ENCODE measurements around the gene NRXN3. TPM values are rescaled to one million over a fixed set of nuclear protein-coding genes. Genes with fewer than 3 reads are reported as not detected.

NRXN3 gene
- total and polyA plus RNA-seq, 2 experiments from 2014 or later: 1.0 to 1.8 TPM

GRCh38 chr14:79096811-79097210 is 926.6 kb downstream of the NRXN3 start:
- no peaks in the 10 kb centered on the region for H3K36me3 Mint-ChIP-seq (ENCODE audit: low read depth)
- H3K4me1 ChIP-seq (ENCODE audit: insufficient read depth): no peaks in the 10 kb centered on the region
- H3K9me3 Mint-ChIP-seq: no peaks in the 10 kb centered on the region
- peaks cover 22% of the 10 kb centered on the region for H3K4me1 Mint-ChIP-seq
- no peak for DNase-seq (ENCODE audit: low spot score)
- no peaks in the 10 kb centered on the region for H3K36me3 ChIP-seq (ENCODE audit: insufficient read depth)
- peaks cover 2% of the 10 kb centered on the region for H3K27me3 Mint-ChIP-seq (ENCODE audit: insufficient read depth, low read depth, poor library complexity)
- no peaks in the 10 kb centered on the region for H3F3A ChIP-seq (replicated peaks; ENCODE audit: low read depth)
- no peak overlapping the region for H3K27ac Mint-ChIP-seq
- H3K4me3 Mint-ChIP-seq: no peak overlapping the region
- no peak for ATAC-seq
- H3K4me2 ChIP-seq: no peak overlapping the region
- H3K79me2 ChIP-seq (replicated peaks; ENCODE audit: insufficient read depth): no peaks in the 10 kb centered on the region
- no peak overlapping the region for H3K4me3 ChIP-seq
- H3K9me2 ChIP-seq (ENCODE audit: insufficient read depth): no peaks in the 10 kb centered on the region
- H3K27ac ChIP-seq (ENCODE audit: low read depth): no peak overlapping the region
- no peaks in the 10 kb centered on the region for H3K27me3 ChIP-seq (ENCODE audit: insufficient read depth)
- H4K20me1 ChIP-seq (replicated peaks; ENCODE audit: insufficient read depth): no peaks in the 10 kb centered on the region
- no peak for TF ChIP-seq EZH2 (IDR thresholded peaks at IDR 0.05; ENCODE audit: low read depth, unreplicated experiment)
- H2AFZ ChIP-seq: no peak overlapping the region

DNA sequence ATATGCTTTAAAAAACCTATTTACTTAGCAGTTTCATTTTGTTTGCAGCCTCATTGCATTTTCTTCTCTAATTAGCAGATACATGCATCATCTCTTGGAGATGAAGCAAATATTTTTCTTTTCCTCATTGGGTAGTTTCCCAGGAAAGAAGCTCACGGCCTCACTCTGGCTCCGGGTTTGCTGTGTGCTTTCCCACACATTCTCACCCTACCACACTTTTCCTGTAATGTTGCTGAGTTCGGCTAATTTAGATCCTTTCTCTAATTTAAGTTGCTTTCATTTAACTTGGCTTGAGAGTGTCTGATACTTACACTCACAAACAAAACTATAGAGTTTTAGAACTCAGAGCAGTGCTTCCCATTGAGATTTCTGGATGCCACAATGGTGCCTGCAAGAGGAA is 928.2 kb downstream of the NRXN3 start:
- Histone ChIP-seq H3F3A (replicated peaks; ENCODE audit: low read depth) (no peaks in the 10 kb centered on the region), H3K4me2 (no peak overlapping the region), H4K20me1 (replicated peaks; ENCODE audit: insufficient read depth) (no peaks in the 10 kb centered on the region), H2AFZ (no peak overlapping the region), H3K36me3 (ENCODE audit: insufficient read depth) (no peaks in the 10 kb centered on the region), H3K27me3 (ENCODE audit: insufficient read depth) (no peaks in the 10 kb centered on the region), H3K9me2 (ENCODE audit: insufficient read depth) (no peaks in the 10 kb centered on the region), H3K4me1 (ENCODE audit: insufficient read depth) (no peaks in the 10 kb centered on the region), H3K27ac (ENCODE audit: low read depth) (no peak overlapping the region), H3K79me2 (replicated peaks; ENCODE audit: insufficient read depth) (no peaks in the 10 kb centered on the region), H3K4me3 (no peak overlapping the region)
- no peak overlapping the region; the same call in 1 of the 2 replicates for H3K27ac Mint-ChIP-seq
- H3K36me3 Mint-ChIP-seq (ENCODE audit: low read depth): no peaks in the 10 kb centered on the region
- DNase-seq (ENCODE audit: low spot score) (no peak), ATAC-seq (no peak)
- no peak overlapping the region for H3K4me3 Mint-ChIP-seq
- H3K9me3 Mint-ChIP-seq: no peaks in the 10 kb centered on the region
- peaks cover 18% of the 10 kb centered on the region for H3K4me1 Mint-ChIP-seq
- H3K27me3 Mint-ChIP-seq (ENCODE audit: insufficient read depth, low read depth, poor library complexity): peaks cover 5% of the 10 kb centered on the region
- TF ChIP-seq NANOG (IDR thresholded peaks at IDR 0.05; ENCODE audit: borderline replicate concordance): no peak
- no peak for TF ChIP-seq ZNF114 (CRISPR knock-in tag; IDR thresholded peaks at IDR 0.05)
- TF ChIP-seq, protein P1, sequence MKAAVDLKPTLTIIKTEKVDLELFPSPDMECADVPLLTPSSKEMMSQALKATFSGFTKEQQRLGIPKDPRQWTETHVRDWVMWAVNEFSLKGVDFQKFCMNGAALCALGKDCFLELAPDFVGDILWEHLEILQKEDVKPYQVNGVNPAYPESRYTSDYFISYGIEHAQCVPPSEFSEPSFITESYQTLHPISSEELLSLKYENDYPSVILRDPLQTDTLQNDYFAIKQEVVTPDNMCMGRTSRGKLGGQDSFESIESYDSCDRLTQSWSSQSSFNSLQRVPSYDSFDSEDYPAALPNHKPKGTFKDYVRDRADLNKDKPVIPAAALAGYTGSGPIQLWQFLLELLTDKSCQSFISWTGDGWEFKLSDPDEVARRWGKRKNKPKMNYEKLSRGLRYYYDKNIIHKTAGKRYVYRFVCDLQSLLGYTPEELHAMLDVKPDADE (IDR thresholded peaks at IDR 0.05): no peak
- TF ChIP-seq EZH2phosphoT487 (IDR thresholded peaks at IDR 0.05; ENCODE audit: unreplicated experiment): no peak
- no peak for TF ChIP-seq STAT1 (IDR thresholded peaks at IDR 0.05; ENCODE audit: unreplicated experiment)
- no peak for TF ChIP-seq JUNB (IDR thresholded peaks at IDR 0.05; ENCODE audit: unreplicated experiment)
- no peak for TF ChIP-seq CREB1 (CRISPR knock-in tag; IDR thresholded peaks at IDR 0.05; ENCODE audit: low read depth)
- no peak for TF ChIP-seq POLR2AphosphoS5 (IDR thresholded peaks at IDR 0.05; ENCODE audit: low read depth)
- TF ChIP-seq REST (IDR thresholded peaks at IDR 0.05; ENCODE audit: unreplicated experiment): no peak
- TF ChIP-seq, protein P2, sequence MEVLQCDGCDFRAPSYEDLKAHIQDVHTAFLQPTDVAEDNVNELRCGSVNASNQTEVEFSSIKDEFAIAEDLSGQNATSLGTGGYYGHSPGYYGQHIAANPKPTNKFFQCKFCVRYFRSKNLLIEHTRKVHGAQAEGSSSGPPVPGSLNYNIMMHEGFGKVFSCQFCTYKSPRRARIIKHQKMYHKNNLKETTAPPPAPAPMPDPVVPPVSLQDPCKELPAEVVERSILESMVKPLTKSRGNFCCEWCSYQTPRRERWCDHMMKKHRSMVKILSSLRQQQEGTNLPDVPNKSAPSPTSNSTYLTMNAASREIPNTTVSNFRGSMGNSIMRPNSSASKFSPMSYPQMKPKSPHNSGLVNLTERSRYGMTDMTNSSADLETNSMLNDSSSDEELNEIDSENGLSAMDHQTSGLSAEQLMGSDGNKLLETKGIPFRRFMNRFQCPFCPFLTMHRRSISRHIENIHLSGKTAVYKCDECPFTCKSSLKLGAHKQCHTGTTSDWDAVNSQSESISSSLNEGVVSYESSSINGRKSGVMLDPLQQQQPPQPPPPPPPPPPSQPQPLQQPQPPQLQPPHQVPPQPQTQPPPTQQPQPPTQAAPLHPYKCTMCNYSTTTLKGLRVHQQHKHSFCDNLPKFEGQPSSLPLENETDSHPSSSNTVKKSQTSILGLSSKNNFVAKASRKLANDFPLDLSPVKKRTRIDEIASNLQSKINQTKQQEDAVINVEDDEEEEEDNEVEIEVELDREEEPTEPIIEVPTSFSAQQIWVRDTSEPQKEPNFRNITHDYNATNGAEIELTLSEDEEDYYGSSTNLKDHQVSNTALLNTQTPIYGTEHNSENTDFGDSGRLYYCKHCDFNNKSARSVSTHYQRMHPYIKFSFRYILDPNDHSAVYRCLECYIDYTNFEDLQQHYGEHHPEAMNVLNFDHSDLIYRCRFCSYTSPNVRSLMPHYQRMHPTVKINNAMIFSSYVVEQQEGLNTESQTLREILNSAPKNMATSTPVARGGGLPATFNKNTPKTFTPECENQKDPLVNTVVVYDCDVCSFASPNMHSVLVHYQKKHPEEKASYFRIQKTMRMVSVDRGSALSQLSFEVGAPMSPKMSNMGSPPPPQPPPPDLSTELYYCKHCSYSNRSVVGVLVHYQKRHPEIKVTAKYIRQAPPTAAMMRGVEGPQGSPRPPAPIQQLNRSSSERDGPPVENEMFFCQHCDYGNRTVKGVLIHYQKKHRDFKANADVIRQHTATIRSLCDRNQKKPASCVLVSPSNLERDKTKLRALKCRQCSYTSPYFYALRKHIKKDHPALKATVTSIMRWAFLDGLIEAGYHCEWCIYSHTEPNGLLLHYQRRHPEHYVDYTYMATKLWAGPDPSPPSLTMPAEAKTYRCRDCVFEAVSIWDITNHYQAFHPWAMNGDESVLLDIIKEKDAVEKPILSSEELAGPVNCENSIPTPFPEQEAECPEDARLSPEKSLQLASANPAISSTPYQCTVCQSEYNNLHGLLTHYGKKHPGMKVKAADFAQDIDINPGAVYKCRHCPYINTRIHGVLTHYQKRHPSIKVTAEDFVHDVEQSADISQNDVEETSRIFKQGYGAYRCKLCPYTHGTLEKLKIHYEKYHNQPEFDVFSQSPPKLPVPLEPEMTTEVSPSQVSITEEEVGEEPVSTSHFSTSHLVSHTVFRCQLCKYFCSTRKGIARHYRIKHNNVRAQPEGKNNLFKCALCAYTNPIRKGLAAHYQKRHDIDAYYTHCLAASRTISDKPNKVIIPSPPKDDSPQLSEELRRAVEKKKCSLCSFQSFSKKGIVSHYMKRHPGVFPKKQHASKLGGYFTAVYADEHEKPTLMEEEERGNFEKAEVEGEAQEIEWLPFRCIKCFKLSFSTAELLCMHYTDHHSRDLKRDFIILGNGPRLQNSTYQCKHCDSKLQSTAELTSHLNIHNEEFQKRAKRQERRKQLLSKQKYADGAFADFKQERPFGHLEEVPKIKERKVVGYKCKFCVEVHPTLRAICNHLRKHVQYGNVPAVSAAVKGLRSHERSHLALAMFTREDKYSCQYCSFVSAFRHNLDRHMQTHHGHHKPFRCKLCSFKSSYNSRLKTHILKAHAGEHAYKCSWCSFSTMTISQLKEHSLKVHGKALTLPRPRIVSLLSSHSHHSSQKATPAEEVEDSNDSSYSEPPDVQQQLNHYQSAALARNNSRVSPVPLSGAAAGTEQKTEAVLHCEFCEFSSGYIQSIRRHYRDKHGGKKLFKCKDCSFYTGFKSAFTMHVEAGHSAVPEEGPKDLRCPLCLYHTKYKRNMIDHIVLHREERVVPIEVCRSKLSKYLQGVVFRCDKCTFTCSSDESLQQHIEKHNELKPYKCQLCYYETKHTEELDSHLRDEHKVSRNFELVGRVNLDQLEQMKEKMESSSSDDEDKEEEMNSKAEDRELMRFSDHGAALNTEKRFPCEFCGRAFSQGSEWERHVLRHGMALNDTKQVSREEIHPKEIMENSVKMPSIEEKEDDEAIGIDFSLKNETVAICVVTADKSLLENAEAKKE (CRISPR knock-in tag; IDR thresholded peaks at IDR 0.05): no peak
- TF ChIP-seq EZH2 (IDR thresholded peaks at IDR 0.05; ENCODE audit: low read depth, unreplicated experiment): no peak
- no peak for TF ChIP-seq ZNF331 (CRISPR knock-in tag; IDR thresholded peaks at IDR 0.05; ENCODE audit: low read depth)

Measured in GM23338 (cell line).